Gastroesophageal sphincter (tissue), 3 donors: Measurements from ENCODE around the gene TNNI3.

Experiments used
- CTCF ChIP-seq, 4 experiments: fragments of 200-600 bp in 2 of 4; fragments of 450-650 bp in 2 of 4; sonication (generic) in 1 of 4; IDR thresholded peaks; one replicate each; pipeline ENCODE4 v1.5.1; 2017 to 2019; ENCODE audit warnings: antibody characterized with exemption in 4 of 4, mild to moderate bottlenecking in 2 of 4, moderate library complexity in 2 of 4
- POLR2A ChIP-seq, 2 donors: fragments of 450-650 bp; IDR thresholded peaks; one replicate each; pipeline ENCODE4 v1.6.1; 2017; ENCODE audit warnings: antibody characterized with exemption in 2 of 2, mild to moderate bottlenecking in 2 of 2, moderate library complexity in 1 of 2

GRCh38 chr19:55147545-55148251 is 9.8 kb downstream of the TNNI3 start:
- TF ChIP-seq POLR2A (IDR thresholded peaks at IDR 0.05) (no peak), CTCF (IDR thresholded peaks at IDR 0.05) (no peak)
